GM12878 (cell line): Measurements from ENCODE around the gene ERICH4. TPM values are rescaled to one million over a fixed set of nuclear protein-coding genes. Genes with fewer than 3 reads are reported as not detected.
A peak's percentile ranks its signal among the peaks of the same experiment; 100 is the strongest.

Source experiments
- CBX5 ChIP-seq: sonication (generic); IDR thresholded peaks from 2 replicates; pipeline ENCODE4 v1.6.1; 2016; ENCODE audit warnings: low read depth, moderate library complexity, mild to moderate bottlenecking, inconsistent platforms
- CEBPB ChIP-seq, 2 experiments: fragments of 150-350 bp in 1 of 2; IDR thresholded peaks; 2 replicates each; pipeline ENCODE4 v1.6.1; 2012 to 2014; ENCODE audit warnings: low read depth in 2 of 2, low read length in 2 of 2, borderline replicate concordance in 1 of 2, inconsistent platforms in 1 of 2
- ELK1 ChIP-seq: IDR thresholded peaks from 2 replicates; pipeline ENCODE4 v1.6.1; 2012; ENCODE audit warnings: low read depth, low read length, improper control_type of control experiment
- ETV6 ChIP-seq, 2 experiments: fragments of 450-650 bp in 1 of 2; IDR thresholded peaks in 1 of 2; conservative IDR thresholded peaks in 1 of 2; 2 replicates each; pipeline ENCODE4 v1.6.1; 2014; ENCODE audit warnings: antibody characterized with exemption in 1 of 2, borderline replicate concordance in 1 of 2, low read depth in 1 of 2, mild to moderate bottlenecking in 1 of 2, moderate library complexity in 1 of 2
- HCFC1 ChIP-seq: fragments of 150-350 bp; IDR thresholded peaks from 2 replicates; pipeline ENCODE4 v1.6.1; 2014; ENCODE audit warnings: low read length
- HDAC2 ChIP-seq: fragments of 200-600 bp; sonication (generic); IDR thresholded peaks from 2 replicates; pipeline ENCODE4 v1.6.1; 2017
- HSF1 ChIP-seq: fragments of 150-350 bp; IDR thresholded peaks from 2 replicates; pipeline ENCODE4 v1.6.1; 2014; ENCODE audit warnings: mild to moderate bottlenecking, low read depth, low read length
- KLF5 ChIP-seq: fragments of 450-650 bp; IDR thresholded peaks from 2 replicates; pipeline ENCODE4 v1.6.1; 2014; ENCODE audit warnings: mild to moderate bottlenecking; ENCODE audit not compliant: partially characterized antibody
- MXI1 ChIP-seq: fragments of 150-350 bp; IDR thresholded peaks from 2 replicates; pipeline ENCODE4 v1.6.1; 2011; ENCODE audit warnings: low read depth, mild to moderate bottlenecking, inconsistent platforms, low read length, improper control_type of control experiment
- MYC ChIP-seq: IDR thresholded peaks from 2 replicates; pipeline ENCODE4 v1.6.1; 2011; ENCODE audit warnings: mild to moderate bottlenecking, low read length, moderate library complexity, inconsistent platforms; ENCODE audit not compliant: insufficient read depth, insufficient replicate concordance, insufficient read length, severe bottlenecking
- POLR2A ChIP-seq: IDR thresholded peaks from 2 replicates; pipeline ENCODE4 v1.6.1; 2011; ENCODE audit warnings: low read depth, mild to moderate bottlenecking, low read length
- POLR2AphosphoS2 ChIP-seq: IDR thresholded peaks from 2 replicates; pipeline ENCODE4 v1.6.1; 2011; ENCODE audit warnings: low read depth, mild to moderate bottlenecking, low read length, improper control_type of control experiment, moderate library complexity
- RUNX3 ChIP-seq: IDR thresholded peaks from 2 replicates; pipeline ENCODE4 v1.6.1; 2012; ENCODE audit warnings: low read length, inconsistent platforms
- SMAD5 ChIP-seq: IDR thresholded peaks from 2 replicates; pipeline ENCODE4 v1.6.1; 2016; ENCODE audit warnings: antibody characterized with exemption, low read depth
- SMARCA5 ChIP-seq: fragments of 450-650 bp; IDR thresholded peaks from 2 replicates; pipeline ENCODE4 v1.6.1; 2017; ENCODE audit warnings: mild to moderate bottlenecking
- SPI1 ChIP-seq: IDR thresholded peaks from 2 replicates; pipeline ENCODE4 v1.6.1; 2011; ENCODE audit warnings: low read depth, mild to moderate bottlenecking, low read length, moderate library complexity, borderline replicate concordance; ENCODE audit not compliant: insufficient read depth
- YY1 ChIP-seq: IDR thresholded peaks from 2 replicates; pipeline ENCODE4 v1.6.1; 2011; ENCODE audit warnings: low read depth, mild to moderate bottlenecking, low read length
- ZNF592 ChIP-seq: fragments of 450-650 bp; IDR thresholded peaks from 2 replicates; pipeline ENCODE4 v1.6.1; 2017; ENCODE audit warnings: mild to moderate bottlenecking, moderate library complexity
- ZNF687 ChIP-seq: fragments of 450-650 bp; IDR thresholded peaks from 2 replicates; pipeline ENCODE4 v1.6.1; 2017; ENCODE audit warnings: mild to moderate bottlenecking, moderate library complexity
- polyA plus RNA-seq, 11 experiments: library from polyadenylated mRNA; depleted of rRNA in 4 of 11; unstranded in 6 of 11; stranded (reverse) in 5 of 11; fragments of >200 nt; fragmentation: Nextera tagmentation in 4 of 11; fragmentation: Illumina TruSeq in 1 of 11; extraction: Ambion mirVana in 4 of 11; extraction: Trizol in 1 of 11; gene quantifications; 1 replicate in 1 of 11; 2 replicates in 10 of 11; pipeline versions ENCODE4 v1.2.1 to v1.2.3, GENCODE V29; 2011 to 2016; ENCODE audit warnings: inconsistent platforms in 2 of 11, missing spikeins in 2 of 11, low read depth in 1 of 11
- total RNA-seq, 4 experiments: library from RNA; depleted of rRNA in 3 of 4; stranded (reverse); fragments of >200 nt in 3 of 4; fragmentation: Illumina TruSeq in 1 of 4; extraction: Trizol in 1 of 4; gene quantifications; 2 replicates each; pipeline versions ENCODE4 v1.2.1 to v1.2.3, GENCODE V29; 2013 to 2021

Gene ERICH4
- total and polyA plus RNA-seq, 10 of the 15 experiments (the other 5 are each of a cell fraction or from before 2014, with no cell fraction given), result not detected

GRCh38 chr19:41439441-41440222 is 3.3 kb upstream of the ERICH4 start, which contains the start of gene DMAC2 (continued):
- no peak for TF ChIP-seq HSF1
- peak; percentile 69 for TF ChIP-seq ELK1
- TF ChIP-seq POLR2A, result peak; percentile 89
- no peak for TF ChIP-seq HDAC2
- TF ChIP-seq SMAD5, result peak; percentile 83
- no peak for TF ChIP-seq ZNF687
- 0 out of 2 replicates have a peak, but pooled peaks have one; percentile 73 for TF ChIP-seq CBX5
- TF ChIP-seq MYC, result no peak
- peak in 1 of 2 experiments; percentile 65; a peak in 1 of 4 replicates for TF ChIP-seq CEBPB (IDR thresholded peaks at IDR 0.05; ENCODE audit: borderline replicate concordance in 1 of 2, low read depth in 2 of 2, low read length in 2 of 2)
- no peak for TF ChIP-seq ETV6 (conservative IDR thresholded peaks at IDR 0.05 in 1 of 2, IDR thresholded peaks at IDR 0.05 in 1 of 2; ENCODE audit: borderline replicate concordance in 1 of 2, low read depth in 1 of 2)
- TF ChIP-seq HCFC1, result peak; percentile 60; the same call in 1 of the 2 replicates
- TF ChIP-seq RUNX3, result peak; percentile 54
- TF ChIP-seq KLF5, result no peak
- TF ChIP-seq ZNF592, result no peak
- TF ChIP-seq MXI1, result peak; percentile 86
- peak; percentile 82; the same call in 1 of the 2 replicates for TF ChIP-seq POLR2AphosphoS2
- peak; percentile 99 for TF ChIP-seq YY1
- TF ChIP-seq SPI1, result no peak
- TF ChIP-seq SMARCA5, result peak; percentile 61; the same call in 1 of the 2 replicates
